Peyer's patch (tissue), 4 donors: ENCODE data around the gene FGGY.

Experiments
- POLR2A ChIP-seq, 2 donors: fragments of 450-650 bp; IDR thresholded peaks; one replicate each; pipeline ENCODE4 v1.5.1; 2017; ENCODE audit warnings: antibody characterized with exemption in 2 of 2, mild to moderate bottlenecking in 2 of 2, moderate library complexity in 2 of 2
- TF ChIP-seq, protein P1 (sequence below), 6 experiments: fragments of 450-650 bp in 4 of 6; fragments of 200-600 bp in 2 of 6; sonication (generic) in 1 of 6; IDR thresholded peaks; one replicate each; pipeline ENCODE4 v1.5.1; 2017 to 2019; ENCODE audit warnings: antibody characterized with exemption in 6 of 6, mild to moderate bottlenecking in 3 of 6, moderate library complexity in 1 of 6

DNA sequence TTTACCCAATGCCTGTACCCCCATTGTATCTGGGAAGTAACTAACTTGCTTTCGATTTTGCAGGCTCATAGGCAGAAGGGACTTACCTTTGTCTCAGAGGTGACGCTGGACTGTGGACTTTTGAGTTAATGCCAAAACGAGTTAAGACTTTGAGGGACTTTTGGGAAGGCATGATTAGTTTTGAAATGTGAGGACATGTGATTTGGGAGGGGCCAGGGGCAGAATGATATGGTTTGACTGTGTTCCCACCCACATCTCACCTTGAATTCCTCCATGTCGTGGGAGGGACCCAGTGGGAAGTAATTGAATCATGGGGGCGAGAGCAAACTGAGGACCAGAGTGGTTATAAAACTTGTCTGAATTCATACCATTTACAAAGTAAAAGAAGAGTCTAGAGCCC lies 440.7 kb downstream of the FGGY start:
- TF ChIP-seq, protein P1, sequence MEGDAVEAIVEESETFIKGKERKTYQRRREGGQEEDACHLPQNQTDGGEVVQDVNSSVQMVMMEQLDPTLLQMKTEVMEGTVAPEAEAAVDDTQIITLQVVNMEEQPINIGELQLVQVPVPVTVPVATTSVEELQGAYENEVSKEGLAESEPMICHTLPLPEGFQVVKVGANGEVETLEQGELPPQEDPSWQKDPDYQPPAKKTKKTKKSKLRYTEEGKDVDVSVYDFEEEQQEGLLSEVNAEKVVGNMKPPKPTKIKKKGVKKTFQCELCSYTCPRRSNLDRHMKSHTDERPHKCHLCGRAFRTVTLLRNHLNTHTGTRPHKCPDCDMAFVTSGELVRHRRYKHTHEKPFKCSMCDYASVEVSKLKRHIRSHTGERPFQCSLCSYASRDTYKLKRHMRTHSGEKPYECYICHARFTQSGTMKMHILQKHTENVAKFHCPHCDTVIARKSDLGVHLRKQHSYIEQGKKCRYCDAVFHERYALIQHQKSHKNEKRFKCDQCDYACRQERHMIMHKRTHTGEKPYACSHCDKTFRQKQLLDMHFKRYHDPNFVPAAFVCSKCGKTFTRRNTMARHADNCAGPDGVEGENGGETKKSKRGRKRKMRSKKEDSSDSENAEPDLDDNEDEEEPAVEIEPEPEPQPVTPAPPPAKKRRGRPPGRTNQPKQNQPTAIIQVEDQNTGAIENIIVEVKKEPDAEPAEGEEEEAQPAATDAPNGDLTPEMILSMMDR (IDR thresholded peaks at IDR 0.05), result no peak
- no peak for TF ChIP-seq POLR2A (IDR thresholded peaks at IDR 0.05)
